HG02884 (cell line): ENCODE data around the gene SLCO3A1.
"Not testable (repeated sequence)": the region's sequence is repeated elsewhere in the genome, so short reads cannot be mapped to it uniquely, and the experiment has no call there.

Experiments
- ATAC-seq: cut with Tn5 transposase; IDR thresholded peaks from one replicate; pipeline ENCODE4 v1.9.1; 2021; ENCODE audit warnings: mild to moderate bottlenecking, moderate library complexity; ENCODE audit not compliant: unreplicated experiment

Gene SLCO3A1

DNA sequence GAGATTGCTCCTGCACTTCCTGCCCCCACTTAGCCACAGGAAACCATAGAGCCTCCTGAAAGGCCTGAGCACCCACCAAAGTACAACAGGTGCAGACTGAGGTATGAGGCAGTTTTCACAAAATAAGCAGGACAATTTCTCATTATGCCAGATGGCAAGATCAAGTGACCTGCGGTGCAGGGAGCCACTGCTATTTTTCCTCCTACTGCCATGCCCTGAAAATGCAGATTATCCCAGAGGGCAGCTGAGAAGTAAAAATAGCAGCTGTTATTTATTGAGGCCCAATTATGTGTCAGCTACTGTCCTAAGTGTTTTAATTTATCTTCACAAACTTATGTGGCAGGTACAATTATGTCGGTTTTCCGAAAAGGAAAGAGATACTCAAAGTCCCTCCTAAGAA is 330.6 kb downstream of the SLCO3A1 start:
- no peak for ATAC-seq

DNA sequence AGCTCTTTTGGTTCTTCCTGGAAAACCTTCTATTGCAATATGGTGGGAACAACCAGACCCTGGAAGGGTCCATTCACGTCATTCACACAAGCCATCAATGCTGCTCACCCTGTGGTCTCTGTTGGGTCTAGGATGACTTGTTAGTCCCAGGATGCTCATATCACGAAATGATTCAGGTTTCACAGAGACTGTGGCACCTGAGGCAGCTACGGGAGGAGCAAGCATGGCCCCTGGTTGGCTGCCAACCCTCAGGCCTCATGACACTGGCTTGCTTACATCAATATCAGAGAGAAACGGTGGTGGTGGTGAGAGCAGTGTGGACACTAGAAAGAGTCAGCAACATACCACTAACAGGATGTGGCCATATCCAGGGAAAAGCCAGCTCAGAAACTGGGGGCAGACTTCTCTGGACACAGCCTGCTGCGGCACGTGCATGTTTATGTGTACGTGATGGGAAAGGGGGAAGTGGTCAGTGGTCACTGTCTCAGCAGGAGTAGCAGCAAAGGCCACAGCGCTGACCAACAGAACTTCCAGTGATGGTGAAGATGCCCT is 331.2 kb downstream of the SLCO3A1 start:
- no peak for ATAC-seq

GRCh38 chr15:92187975-92188374 is 334.5 kb downstream of the SLCO3A1 start:
- ATAC-seq = no peak

DNA sequence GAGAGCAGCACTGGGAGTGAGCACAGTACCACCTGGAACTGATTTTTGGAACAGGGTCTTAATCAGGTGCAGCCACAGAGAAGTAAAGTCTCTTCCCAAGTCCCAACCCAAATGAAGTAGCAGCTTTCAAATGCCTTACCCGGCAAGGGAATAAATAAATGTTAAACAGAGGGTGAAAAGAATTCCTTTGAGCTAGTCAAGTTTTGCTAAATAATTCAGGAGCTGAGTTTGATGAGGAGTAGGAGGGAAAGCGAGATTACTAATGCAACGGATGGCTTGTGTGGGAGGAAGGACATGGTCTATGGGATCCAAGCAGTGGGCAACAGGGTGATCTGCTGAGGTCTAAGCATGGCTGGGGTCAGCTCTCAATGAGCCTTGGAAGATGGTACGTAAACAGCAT is 335.7 kb downstream of the SLCO3A1 start:
- no peak for ATAC-seq

- ATAC-seq = no peak
Measured at GRCh38 chr15:92195241-92195640, 341.7 kb downstream of the SLCO3A1 start.

- ATAC-seq = no peak
Measured at GRCh38 chr15:92196342-92196741, 342.8 kb downstream of the SLCO3A1 start.

DNA sequence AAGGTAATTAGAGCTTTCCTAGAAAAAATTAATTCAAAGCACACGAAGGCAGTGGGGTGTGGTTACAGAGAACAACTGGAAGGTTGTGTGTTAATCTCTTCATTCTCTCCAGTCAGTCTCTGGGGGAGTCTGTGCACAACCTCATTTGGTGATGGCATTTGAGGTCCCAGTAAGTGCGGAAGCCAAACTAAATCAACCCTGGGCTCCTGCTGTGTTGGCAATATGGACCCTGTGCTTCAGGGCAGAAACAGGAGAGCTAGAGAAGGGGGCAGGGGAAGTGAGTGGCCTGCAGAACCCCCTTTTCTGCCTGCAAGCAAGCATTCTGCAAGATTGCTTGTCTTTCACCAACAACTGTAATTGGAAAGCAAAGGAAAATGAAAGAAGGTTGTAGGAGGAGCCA is 344.2 kb downstream of the SLCO3A1 start:
- no peak for ATAC-seq

DNA sequence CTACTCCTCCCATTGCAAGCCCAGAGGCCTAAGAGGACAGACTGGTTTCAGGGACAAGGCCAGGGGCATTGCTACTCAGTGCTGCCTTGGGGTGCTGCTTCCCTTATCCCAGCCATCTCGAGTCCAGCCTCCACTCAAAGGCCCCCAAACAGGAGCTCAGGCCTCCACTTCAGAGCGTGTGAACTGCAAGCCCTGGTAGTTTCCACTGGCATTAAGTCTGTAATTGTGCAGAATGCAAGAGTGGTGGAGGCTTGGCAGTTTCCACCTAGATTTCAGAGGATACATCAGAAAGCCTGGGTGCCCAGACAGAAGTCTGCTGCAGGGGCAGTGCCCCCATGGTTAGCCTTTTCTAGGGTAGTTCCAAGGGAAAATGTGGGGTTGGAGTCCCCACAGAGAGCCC is 347.4 kb downstream of the SLCO3A1 start:
- ATAC-seq = no peak

DNA sequence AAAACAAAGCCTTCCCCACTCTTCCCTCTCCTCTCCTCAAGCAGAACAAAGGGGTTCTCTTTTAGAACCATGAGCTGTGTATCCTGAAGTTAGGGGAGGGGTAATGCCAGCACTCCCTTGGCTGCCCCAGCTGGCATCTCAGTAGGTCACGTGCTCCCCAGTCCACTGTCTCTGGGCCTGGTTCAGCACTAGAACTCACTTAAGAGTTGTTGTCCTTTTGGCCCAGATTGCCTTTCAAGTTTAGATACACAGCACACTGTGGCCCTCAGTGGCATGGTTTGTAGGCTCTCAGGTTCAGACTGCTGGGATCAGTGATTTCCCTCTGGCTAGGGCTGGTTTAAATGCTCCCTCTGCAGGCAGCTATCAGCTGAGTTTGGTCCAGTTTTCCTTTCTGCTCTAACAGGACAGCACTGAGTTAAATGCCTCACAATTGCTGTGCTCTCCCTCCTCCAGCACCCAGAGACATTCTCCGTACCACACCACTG is 351.8 kb downstream of the SLCO3A1 start:
- no peak for ATAC-seq

DNA sequence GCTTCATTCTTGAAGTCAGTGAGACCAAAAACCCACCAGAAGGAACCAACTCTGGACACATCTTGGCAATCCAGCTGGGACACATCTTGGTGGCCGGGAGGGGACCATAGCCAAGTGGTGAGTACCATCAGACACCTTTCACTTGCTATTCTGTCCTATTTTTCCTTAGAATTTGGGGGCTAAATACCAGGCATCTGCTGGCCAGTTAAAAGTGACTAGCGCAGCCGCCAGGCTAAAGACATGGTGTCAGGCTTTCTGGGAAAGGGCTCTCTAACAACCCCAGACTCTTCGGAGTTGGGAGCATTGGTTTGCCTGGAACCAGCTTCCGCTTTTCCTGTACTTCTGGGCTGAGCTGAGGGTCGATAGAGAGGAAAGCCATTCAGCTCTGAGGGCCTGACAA is 354.1 kb downstream of the SLCO3A1 start:
- not testable (repeated sequence) for ATAC-seq
